DOHH2 (cell line): ENCODE results near the gene MLXIPL.

Experiments
- H3F3A ChIP-seq: fragments of 200-600 bp; sonication (generic), shearing (Covaris generic); 2 replicates; pipeline ENCODE4 v1.6.0; 2016; ENCODE audit warnings: antibody characterized with exemption, mild to moderate bottlenecking; ENCODE audit not compliant: control insufficient read depth, insufficient read depth
- H3K27ac ChIP-seq: fragments of 200-600 bp; sonication (generic); 2 replicates; pipeline ENCODE4 v1.5.1; 2014; ENCODE audit warnings: low read depth, mild to moderate bottlenecking, low read length, moderate library complexity
- H3K27me3 ChIP-seq: fragments of 200-600 bp; sonication (generic); 2 replicates; pipeline ENCODE4 v1.6.1; 2014; ENCODE audit warnings: mild to moderate bottlenecking, low read length, mixed read lengths; ENCODE audit not compliant: control insufficient read depth
- H3K36me3 ChIP-seq: fragments of 200-600 bp; sonication (generic); 2 replicates; pipeline ENCODE4 v1.6.1; 2014; ENCODE audit warnings: mild to moderate bottlenecking, low read length, moderate library complexity, mixed read lengths; ENCODE audit not compliant: control insufficient read depth
- H3K4me1 ChIP-seq: fragments of 200-600 bp; sonication (generic); 2 replicates; pipeline ENCODE4 v1.6.1; 2014; ENCODE audit warnings: mild to moderate bottlenecking, low read length, mixed read lengths; ENCODE audit not compliant: control insufficient read depth
- H3K4me2 ChIP-seq: fragments of 200-600 bp; sonication (generic); 2 replicates; pipeline ENCODE4 v1.6.0; 2014; ENCODE audit warnings: mild to moderate bottlenecking, low read length, moderate library complexity
- H3K4me3 ChIP-seq: fragments of 200-600 bp; sonication (generic); 2 replicates; pipeline ENCODE4 v1.5.1; 2014; ENCODE audit warnings: mild to moderate bottlenecking, low read length, mixed read lengths
- H3K79me2 ChIP-seq: fragments of 200-600 bp; sonication (generic); 2 replicates; pipeline ENCODE4 v1.6.1; 2014; ENCODE audit warnings: mild to moderate bottlenecking, low read length, mixed read lengths; ENCODE audit not compliant: control insufficient read depth
- H3K9me2 ChIP-seq: fragments of 200-600 bp; sonication (generic); replicated peaks from 2 replicates; pipeline ENCODE4 v1.6.1; 2014; ENCODE audit warnings: mild to moderate bottlenecking, low read length, mixed read lengths; ENCODE audit not compliant: control insufficient read depth
- H3K9me3 ChIP-seq: fragments of 200-600 bp; sonication (generic); 2 replicates; pipeline ENCODE4 v1.6.1; 2014; ENCODE audit warnings: antibody characterized with exemption, low read length, mixed read lengths; ENCODE audit not compliant: control insufficient read depth, insufficient read depth
- H4K20me1 ChIP-seq: fragments of 200-600 bp; sonication (generic); 2 replicates; pipeline ENCODE4 v1.6.0; 2014; ENCODE audit warnings: low read depth, mild to moderate bottlenecking, antibody characterized with exemption, low read length, moderate library complexity; ENCODE audit not compliant: control insufficient read depth, insufficient read depth
- CTCF ChIP-seq: fragments of 200-600 bp; sonication (generic); IDR thresholded peaks from one replicate; pipeline ENCODE4 v1.5.1; 2014; ENCODE audit warnings: antibody characterized with exemption, mild to moderate bottlenecking, low read depth, low read length; ENCODE audit not compliant: poor library complexity, severe bottlenecking
- EZH2phosphoT487 ChIP-seq: fragments of 200-600 bp; sonication (generic); IDR thresholded peaks from 2 replicates; pipeline ENCODE4 v1.6.1; 2017; ENCODE audit warnings: borderline replicate concordance, mild to moderate bottlenecking, antibody characterized with exemption, low read length, moderate library complexity, mixed read lengths

The MLXIPL gene

GRCh38 chr7:73549176-73549575 is 75.1 kb downstream of the MLXIPL start:
- Histone ChIP-seq H3K4me2 (no peak overlapping the region), H3K4me1 (no peaks in the 10 kb centered on the region), H3F3A (0 out of 2 replicates have a peak, but pooled peaks cover 6% of the 10 kb centered on the region), H3K4me3 (no peak overlapping the region), H3K27ac (no peak overlapping the region), H4K20me1 (no peaks in the 10 kb centered on the region; the same call in 1 of the 2 replicates), H3K79me2 (peaks cover 94% of the 10 kb centered on the region), H3K27me3 (no peaks in the 10 kb centered on the region), H3K36me3 (peaks cover 78% of the 10 kb centered on the region), H3K9me2 (no peaks in the 10 kb centered on the region), H3K9me3 (no peaks in the 10 kb centered on the region)
- no peak for TF ChIP-seq EZH2phosphoT487
- no peak for TF ChIP-seq CTCF

GRCh38 chr7:73547841-73548240 is 76.5 kb downstream of the MLXIPL start:
- TF ChIP-seq CTCF (no peak), EZH2phosphoT487 (no peak)
- Histone ChIP-seq H3K27ac (no peak overlapping the region), H3K79me2 (peaks cover 90% of the 10 kb centered on the region), H3K4me2 (no peak overlapping the region), H3F3A (0 out of 2 replicates have a peak, but pooled peaks cover 6% of the 10 kb centered on the region), H4K20me1 (no peaks in the 10 kb centered on the region; the same call in 1 of the 2 replicates), H3K4me1 (no peaks in the 10 kb centered on the region), H3K9me2 (no peaks in the 10 kb centered on the region), H3K36me3 (peaks cover 81% of the 10 kb centered on the region), H3K4me3 (no peak overlapping the region), H3K9me3 (no peaks in the 10 kb centered on the region), H3K27me3 (no peaks in the 10 kb centered on the region)

GRCh38 chr7:73544678-73545077 is 79.6 kb downstream of the MLXIPL start:
- Histone ChIP-seq H3K79me2 (peaks cover 70% of the 10 kb centered on the region), H3K27me3 (no peaks in the 10 kb centered on the region), H3K9me2 (no peaks in the 10 kb centered on the region), H3K4me2 (no peak overlapping the region), H3K4me1 (no peaks in the 10 kb centered on the region), H3K27ac (no peak overlapping the region), H3K4me3 (no peak overlapping the region), H3F3A (0 out of 2 replicates have a peak, but pooled peaks cover 2% of the 10 kb centered on the region), H4K20me1 (no peaks in the 10 kb centered on the region; the same call in 1 of the 2 replicates), H3K36me3 (peaks cover 78% of the 10 kb centered on the region), H3K9me3 (no peaks in the 10 kb centered on the region)
- TF ChIP-seq EZH2phosphoT487 (no peak), CTCF (no peak)
